Mesodermal cell (in vitro differentiated cells): ENCODE data around the gene INO80.

Experiments
- H3K27ac ChIP-seq: 2 replicates; pipeline ENCODE4 v1.7.0; 2013; ENCODE audit warnings: mild to moderate bottlenecking, low read depth, low read length, moderate library complexity; ENCODE audit not compliant: severe bottlenecking
- H3K36me3 ChIP-seq: 2 replicates; pipeline ENCODE4 v1.7.1; 2013; ENCODE audit warnings: mild to moderate bottlenecking, low read length, moderate library complexity; ENCODE audit not compliant: control insufficient read depth, insufficient read depth
- H3K4me1 ChIP-seq: one replicate; pipeline ENCODE4 v1.7.1; 2013; ENCODE audit warnings: mild to moderate bottlenecking, low read length; ENCODE audit not compliant: insufficient read depth, control insufficient read depth, poor library complexity, severe bottlenecking
- H3K4me3 ChIP-seq: 2 replicates; pipeline ENCODE4 v1.7.0; 2013; ENCODE audit warnings: low read length, control low read depth, mild to moderate bottlenecking; ENCODE audit not compliant: insufficient read depth, poor library complexity, severe bottlenecking; ENCODE audit errors: extremely low read depth
- H3K9me3 ChIP-seq: 2 replicates; pipeline ENCODE4 v1.7.1; 2013; ENCODE audit warnings: mild to moderate bottlenecking, low read length, moderate library complexity; ENCODE audit not compliant: control insufficient read depth
- WGBS, 2 experiments: methylation state at CpG; one replicate each; pipeline ENCODE4 v1.1.5; 2013; ENCODE audit warnings: missing lambda C conversion rate in 2 of 2; ENCODE audit not compliant: insufficient coverage in 2 of 2; 5-methylcytosine and 5-hydroxymethylcytosine counted together

Gene INO80

GRCh38 chr15:41022487-41023090, 93.5 kb downstream of the INO80 start:
- Histone ChIP-seq H3K9me3 (no peaks in the 10 kb centered on the region), H3K4me1 (peaks cover 5% of the 10 kb centered on the region), H3K4me3 (no peak overlapping the region), H3K36me3 (peaks cover 69% of the 10 kb centered on the region), H3K27ac (no peak overlapping the region)
- 63 to 73% methylated on average over 3 to 5 of the region's 5 CpGs for WGBS, 2 experiments

GRCh38 chr15:41020829-41021228, 95.3 kb downstream of the INO80 start:
- H3K27ac ChIP-seq = no peak overlapping the region
- 90 to 97% methylated on average over 3 to 6 of the region's 6 CpGs for WGBS, 2 experiments
- H3K4me3 ChIP-seq = no peak overlapping the region
- H3K9me3 ChIP-seq = no peaks in the 10 kb centered on the region
- peaks cover 5% of the 10 kb centered on the region for H3K4me1 ChIP-seq
- H3K36me3 ChIP-seq = peaks cover 69% of the 10 kb centered on the region

- Histone ChIP-seq H3K4me1 (peaks cover 5% of the 10 kb centered on the region), H3K27ac (no peak overlapping the region), H3K4me3 (no peak overlapping the region), H3K9me3 (no peaks in the 10 kb centered on the region), H3K36me3 (peaks cover 69% of the 10 kb centered on the region)
- 92% methylated on average over 2 of the region's 4 CpGs; no CpG with 5 or more reads in 1 of the 2 experiments for WGBS, 2 experiments
Observed at GRCh38 chr15:41020311-41020710, 95.8 kb downstream of the INO80 start.

DNA sequence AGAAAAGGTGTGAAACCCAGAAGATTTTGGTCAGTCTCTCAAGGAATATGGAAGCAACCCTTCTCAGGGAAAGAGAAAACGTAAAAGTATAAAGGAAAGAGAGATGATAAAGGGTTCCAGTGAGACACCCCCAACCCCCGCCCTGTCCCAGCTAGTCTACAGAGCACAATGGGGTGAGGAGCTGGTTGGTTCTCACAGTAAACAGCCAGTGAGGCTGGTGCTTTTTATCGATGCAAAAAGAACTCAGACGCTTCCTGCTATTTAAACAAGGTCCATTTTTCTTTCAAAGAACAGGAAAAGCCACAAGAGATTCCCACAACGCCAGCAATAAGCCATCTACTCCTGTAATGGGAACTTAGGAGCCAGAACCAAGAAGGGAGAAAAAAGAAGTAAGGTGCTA, 96.9 kb downstream of the INO80 start:
- peak overlapping the region; percentile 49 for H3K27ac ChIP-seq
- WGBS, 2 experiments = 48 to 63% methylated on average over 3 of the region's 5 CpGs
- peaks cover 70% of the 10 kb centered on the region for H3K36me3 ChIP-seq
- no peak overlapping the region for H3K4me3 ChIP-seq
- H3K9me3 ChIP-seq = no peaks in the 10 kb centered on the region
- H3K4me1 ChIP-seq = peaks cover 5% of the 10 kb centered on the region

DNA sequence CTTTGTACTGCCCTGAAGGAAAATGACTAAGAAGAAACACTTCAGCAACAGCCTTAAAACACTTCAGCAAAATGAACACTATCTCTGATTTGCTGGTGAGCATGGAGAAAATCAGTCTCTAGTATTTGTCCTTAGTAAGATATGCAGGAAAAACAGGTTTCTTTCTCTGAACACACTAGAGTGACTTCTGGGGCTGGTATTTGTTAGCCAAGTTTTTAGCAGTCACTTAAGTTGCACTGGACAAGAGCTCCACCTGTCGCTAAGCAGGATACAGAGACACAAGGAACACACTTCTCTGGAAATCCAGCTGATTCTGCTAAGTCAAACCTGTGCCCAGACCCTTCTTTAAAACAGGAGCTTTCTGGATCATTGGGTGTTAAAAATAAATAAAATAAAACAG, 97.5 kb downstream of the INO80 start:
- Histone ChIP-seq H3K36me3 (peaks cover 73% of the 10 kb centered on the region), H3K9me3 (no peaks in the 10 kb centered on the region), H3K4me3 (no peak overlapping the region), H3K27ac (no peak overlapping the region), H3K4me1 (peaks cover 5% of the 10 kb centered on the region)
- 89 to 100% methylated on average over 1 of the region's 1 CpG for WGBS, 2 experiments

DNA sequence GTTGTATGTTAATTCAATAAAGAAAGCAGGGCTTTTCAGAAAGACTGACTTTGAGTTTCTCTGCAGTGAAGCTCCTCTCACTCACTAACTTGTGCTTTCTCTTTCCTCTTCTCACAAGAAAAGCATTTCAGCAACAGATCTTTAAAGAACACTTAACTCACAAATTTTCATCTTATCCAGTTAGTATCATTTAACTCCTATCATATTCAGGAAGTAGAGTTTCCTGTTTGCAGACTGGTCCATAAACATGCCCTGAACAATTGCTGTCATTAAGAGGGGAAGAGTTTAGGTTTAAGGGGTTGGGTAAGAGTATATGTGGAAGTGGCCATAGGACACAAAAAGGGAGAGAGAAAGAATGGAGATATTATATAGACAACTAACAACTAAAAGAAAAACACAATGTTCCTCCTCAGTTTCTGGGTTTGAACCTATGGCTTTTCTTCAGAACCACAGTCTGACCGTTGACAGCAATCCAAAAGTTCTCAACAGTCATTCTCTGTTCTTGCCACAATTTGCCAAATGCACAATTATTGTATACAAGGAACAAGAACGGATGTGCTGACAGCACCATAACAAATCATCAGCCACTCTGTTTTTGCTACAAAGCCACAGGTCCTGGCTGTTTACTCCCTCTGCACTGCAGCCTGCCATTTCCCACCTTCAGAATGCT, 98.9 kb downstream of the INO80 start:
- H3K4me1 ChIP-seq = peaks cover 5% of the 10 kb centered on the region
- H3K4me3 ChIP-seq = no peak overlapping the region
- no peak overlapping the region for H3K27ac ChIP-seq
- H3K36me3 ChIP-seq = peaks cover 82% of the 10 kb centered on the region
- 90 to 91% methylated on average over 2 of the region's 2 CpGs for WGBS, 2 experiments
- no peaks in the 10 kb centered on the region for H3K9me3 ChIP-seq

DNA sequence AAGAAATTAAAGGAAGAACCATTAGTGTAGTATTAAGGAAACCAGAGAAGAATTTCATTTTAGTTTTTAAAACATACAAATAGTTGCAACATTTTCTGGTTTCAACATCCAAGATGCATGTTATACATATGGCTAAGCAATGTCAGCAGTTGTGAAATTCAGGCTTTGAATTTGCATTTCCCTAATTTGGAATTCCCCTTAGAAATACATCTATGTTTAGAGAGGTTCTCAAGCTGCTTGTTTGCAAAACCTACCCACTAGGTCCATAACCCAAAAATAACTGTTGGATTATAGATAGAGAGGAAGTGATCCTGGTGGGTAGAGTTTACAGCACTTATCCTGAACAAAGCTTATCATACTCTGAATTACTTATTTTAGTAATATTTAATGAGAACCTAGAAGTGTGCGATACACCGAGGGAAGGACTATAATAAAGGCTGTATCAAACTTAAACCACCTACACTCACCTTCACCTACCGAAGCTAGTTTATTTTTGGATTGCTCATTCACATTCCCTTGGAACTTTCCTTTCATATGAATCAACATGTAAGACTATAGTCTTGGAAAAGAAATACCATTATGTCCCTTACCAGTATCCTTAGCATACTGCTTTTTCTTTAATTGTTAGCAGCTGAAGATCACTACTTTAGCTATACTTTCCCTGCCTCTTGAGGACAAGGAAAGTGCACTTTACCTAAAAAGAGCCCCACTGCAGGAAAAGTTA, 102.2 kb downstream of the INO80 start:
- WGBS, 2 experiments = 100% methylated on average over 2 of the region's 3 CpGs; no CpG with 5 or more reads in 1 of the 2 experiments
- peaks cover 74% of the 10 kb centered on the region for H3K36me3 ChIP-seq
- no peaks in the 10 kb centered on the region for H3K4me1 ChIP-seq
- H3K27ac ChIP-seq = no peak overlapping the region
- no peak overlapping the region for H3K4me3 ChIP-seq
- no peaks in the 10 kb centered on the region for H3K9me3 ChIP-seq

GRCh38 chr15:41011055-41011815, 104.8 kb downstream of the INO80 start:
- no CpG with 5 or more reads among the region's 2 CpGs for WGBS, 2 experiments
- Histone ChIP-seq H3K36me3 (peaks cover 68% of the 10 kb centered on the region), H3K4me3 (no peak overlapping the region), H3K4me1 (no peaks in the 10 kb centered on the region), H3K9me3 (no peaks in the 10 kb centered on the region), H3K27ac (no peak overlapping the region)

GRCh38 chr15:41010345-41010744, 105.7 kb downstream of the INO80 start:
- H3K27ac ChIP-seq = no peak overlapping the region
- H3K36me3 ChIP-seq = peaks cover 67% of the 10 kb centered on the region
- no peak overlapping the region for H3K4me3 ChIP-seq
- H3K4me1 ChIP-seq = no peaks in the 10 kb centered on the region
- no peaks in the 10 kb centered on the region for H3K9me3 ChIP-seq

- Histone ChIP-seq H3K4me1 (no peaks in the 10 kb centered on the region), H3K9me3 (no peaks in the 10 kb centered on the region), H3K4me3 (no peak overlapping the region), H3K27ac (no peak overlapping the region), H3K36me3 (peaks cover 58% of the 10 kb centered on the region)
- WGBS, 2 experiments = 92 to 100% methylated on average over 1 of the region's 2 CpGs
Observed at GRCh38 chr15:41006479-41006878, 109.6 kb downstream of the INO80 start.
